ENCODE data around the gene SURF2.

SURF2 gene

GRCh38 chr9:133397370-133397769, 41.0 kb downstream of the SURF2 start:
- DNase-seq (ENCODE audit: low read depth, low spot score) = no peak

- DNase-seq (ENCODE audit: low read depth, low spot score) = no peak
Observed at GRCh38 chr9:133397895-133398294, 41.5 kb downstream of the SURF2 start.

GRCh38 chr9:133400292-133400691, 43.9 kb downstream of the SURF2 start:
- no peak for DNase-seq (ENCODE audit: low read depth, low spot score)

GRCh38 chr9:133401588-133401987, 45.2 kb downstream of the SURF2 start:
- no peak for DNase-seq (ENCODE audit: low read depth, low spot score)

GRCh38 chr9:133402689-133403088, 46.3 kb downstream of the SURF2 start:
- DNase-seq (ENCODE audit: low read depth, low spot score) = no peak

GRCh38 chr9:133403766-133404453, 47.6 kb downstream of the SURF2 start:
- no peak for DNase-seq (ENCODE audit: low read depth, low spot score)

GRCh38 chr9:133404454-133405002, 48.2 kb downstream of the SURF2 start:
- DNase-seq (ENCODE audit: low read depth, low spot score) = no peak

GRCh38 chr9:133405508-133406438, 49.4 kb downstream of the SURF2 start:
- DNase-seq (ENCODE audit: low read depth, low spot score) = no peak

- peak; percentile 29 for DNase-seq (ENCODE audit: low read depth, low spot score)
Observed at GRCh38 chr9:133406480-133407307, 50.3 kb downstream of the SURF2 start.

- no peak for DNase-seq (ENCODE audit: low read depth, low spot score)
Observed at GRCh38 chr9:133408042-133408441, 51.7 kb downstream of the SURF2 start.
